Measurements from ENCODE around the gene CMTM4.
"Not testable (repeated sequence)": the region's sequence is repeated elsewhere in the genome, so short reads cannot be mapped to it uniquely, and the experiment has no call there.

Gene CMTM4

GRCh38 chr16:66692341-66692740, 4.2 kb downstream of the CMTM4 start:
- no peak overlapping the region for H3K4me3 ChIP-seq (ENCODE audit: low read depth, low read length)
- ChIA-PET POLR2A (no interaction called here), CTCF (interaction anchor here (0.9 to 4.0 kb wide), 4 partner anchors 14 to 59 kb away, joined by 3 to 18 read pairs (median 4); partner anchors contain the start of gene DYNC1LI2)
- DNase-seq (ENCODE audit: low read depth, low spot score), result no peak
- no peak for TF ChIP-seq CTCF (IDR thresholded peaks at IDR 0.05; ENCODE audit: insufficient read depth, low read length, missing control alignments)

- no peak for TF ChIP-seq CTCF (IDR thresholded peaks at IDR 0.05; ENCODE audit: insufficient read depth, low read length, missing control alignments)
- CTCF ChIA-PET, result interaction anchor here (1.0 to 4.0 kb wide), 5 partner anchors 28 to 176 kb away, joined by 3 to 18 read pairs (median 3); no protein-coding TSS in a partner anchor
- DNase-seq (ENCODE audit: low read depth, low spot score), result no peak
- POLR2A ChIA-PET, result no interaction called here
- no peak overlapping the region for H3K4me3 ChIP-seq (ENCODE audit: low read depth, low read length)
Measured at GRCh38 chr16:66691234-66691633, 5.3 kb downstream of the CMTM4 start.

- no peak for TF ChIP-seq CTCF (IDR thresholded peaks at IDR 0.05; ENCODE audit: insufficient read depth, low read length, missing control alignments)
- ChIA-PET CTCF (interaction anchor here (0.6 to 4.0 kb wide), 8 partner anchors 23 to 177 kb away, joined by 3 to 18 read pairs (median 3); no protein-coding TSS in a partner anchor), POLR2A (no interaction called here)
Measured at GRCh38 chr16:66690106-66690847, 6.3 kb downstream of the CMTM4 start.

GRCh38 chr16:66689282-66689681, 7.3 kb downstream of the CMTM4 start:
- H3K4me3 ChIP-seq (ENCODE audit: low read depth, low read length), result no peak overlapping the region
- DNase-seq (ENCODE audit: low read depth, low spot score), result no peak
- CTCF ChIA-PET, result interaction anchor here (1.1 kb wide), 1 partner anchor 38 kb away, joined by 3 read pairs; no protein-coding TSS in a partner anchor
- POLR2A ChIA-PET, result no interaction called here
- no peak for TF ChIP-seq CTCF (IDR thresholded peaks at IDR 0.05; ENCODE audit: insufficient read depth, low read length, missing control alignments)

More at GRCh38 chr16:66690106-66690847, 6.3 kb downstream of the CMTM4 start:
- H3K4me3 ChIP-seq (ENCODE audit: low read depth, low read length), result no peak overlapping the region
- no peak for DNase-seq (ENCODE audit: low read depth, low spot score)

- H3K4me3 ChIP-seq (ENCODE audit: low read depth, low read length), result no peak overlapping the region
- ChIA-PET POLR2A (no interaction called here), CTCF (interaction anchor here (1.1 to 1.4 kb wide), 2 partner anchors 26 to 37 kb away, joined by 3 to 8 read pairs; no protein-coding TSS in a partner anchor)
- no peak for DNase-seq (ENCODE audit: low read depth, low spot score)
- TF ChIP-seq CTCF (IDR thresholded peaks at IDR 0.05; ENCODE audit: insufficient read depth, low read length, missing control alignments), result no peak
Measured at GRCh38 chr16:66687906-66688625, 8.5 kb downstream of the CMTM4 start.

- POLR2A ChIA-PET; DNase-seq (ENCODE audit: low read depth, low spot score); H3K4me3 ChIP-seq (ENCODE audit: low read depth, low read length): not testable (repeated sequence)
- CTCF ChIA-PET, result interaction anchor here (0.7 to 2.4 kb wide), 4 partner anchors 11 to 145 kb away, joined by 3 to 7 read pairs (median 4); partner anchors contain the start of genes CMTM4 and NAE1
Measured at GRCh38 chr16:66685501-66686115, 10.9 kb downstream of the CMTM4 start.
